Urothelium cell line (cell line): ENCODE measurements around the gene FBF1.
"Not testable (repeated sequence)": the region's sequence is repeated elsewhere in the genome, so short reads cannot be mapped to it uniquely, and the experiment has no call there.

Source experiments
- DNase-seq: peaks from one replicate; pipeline ENCODE4 v3.0.0; 2011; ENCODE audit warnings: low spot score, mixed read lengths
- FAIRE-seq: peaks from 2 replicates; lab custom pipeline; 2011; peaks lifted over from hg19 to GRCh38; lab: Jason Lieb, UNC

FBF1 gene

GRCh38 chr17:75897160-75898019 lies 43.5 kb downstream of the FBF1 start:
- FAIRE-seq (peak; percentile 42), DNase-seq (no peak)

DNA sequence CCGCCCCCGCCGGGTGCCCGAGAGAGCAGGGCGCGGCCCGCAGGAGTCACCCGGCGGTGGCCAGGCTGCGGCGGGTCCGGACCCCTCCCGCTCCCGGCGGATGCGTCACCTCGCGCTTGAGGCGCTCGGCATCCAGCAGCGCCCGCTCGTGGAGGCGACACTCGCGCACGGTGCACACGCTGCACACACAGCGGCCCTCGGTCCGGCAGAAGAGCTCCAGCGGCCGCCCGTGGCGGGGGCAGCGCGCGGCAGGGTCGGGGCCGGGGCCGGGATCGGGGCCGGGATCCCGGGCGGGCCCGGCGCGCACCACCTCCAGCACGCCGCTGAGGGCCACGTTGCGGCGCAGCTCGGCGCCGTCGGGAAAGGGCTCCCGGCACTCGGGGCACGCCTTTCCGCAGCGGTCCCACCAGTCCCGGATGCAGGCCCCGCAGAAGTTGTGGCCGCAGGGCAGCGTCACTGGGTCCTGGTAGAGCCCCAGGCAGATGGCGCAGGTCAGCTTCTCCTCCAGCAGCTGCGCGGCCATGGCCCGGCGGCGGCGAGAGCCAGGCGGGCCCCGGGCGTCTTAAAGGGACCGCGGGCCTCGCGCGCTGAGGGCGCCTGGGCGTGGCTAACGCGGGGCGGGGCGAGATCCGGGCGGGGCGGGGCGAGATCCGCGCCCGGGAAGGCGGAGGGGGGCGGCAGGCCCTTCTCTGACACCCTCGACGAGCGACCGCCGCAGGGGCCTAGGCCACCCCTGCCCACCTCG lies 44.3 kb downstream of the FBF1 start, which contains the start of gene TRIM65:
TSS of gene TRIM65 (minus strand) at position 537 of the 745 bp plus-strand sequence. CDS start at position 523, 14 bp downstream.
- peak; percentile 98 for FAIRE-seq
- DNase-seq, result peak; percentile 94

DNA sequence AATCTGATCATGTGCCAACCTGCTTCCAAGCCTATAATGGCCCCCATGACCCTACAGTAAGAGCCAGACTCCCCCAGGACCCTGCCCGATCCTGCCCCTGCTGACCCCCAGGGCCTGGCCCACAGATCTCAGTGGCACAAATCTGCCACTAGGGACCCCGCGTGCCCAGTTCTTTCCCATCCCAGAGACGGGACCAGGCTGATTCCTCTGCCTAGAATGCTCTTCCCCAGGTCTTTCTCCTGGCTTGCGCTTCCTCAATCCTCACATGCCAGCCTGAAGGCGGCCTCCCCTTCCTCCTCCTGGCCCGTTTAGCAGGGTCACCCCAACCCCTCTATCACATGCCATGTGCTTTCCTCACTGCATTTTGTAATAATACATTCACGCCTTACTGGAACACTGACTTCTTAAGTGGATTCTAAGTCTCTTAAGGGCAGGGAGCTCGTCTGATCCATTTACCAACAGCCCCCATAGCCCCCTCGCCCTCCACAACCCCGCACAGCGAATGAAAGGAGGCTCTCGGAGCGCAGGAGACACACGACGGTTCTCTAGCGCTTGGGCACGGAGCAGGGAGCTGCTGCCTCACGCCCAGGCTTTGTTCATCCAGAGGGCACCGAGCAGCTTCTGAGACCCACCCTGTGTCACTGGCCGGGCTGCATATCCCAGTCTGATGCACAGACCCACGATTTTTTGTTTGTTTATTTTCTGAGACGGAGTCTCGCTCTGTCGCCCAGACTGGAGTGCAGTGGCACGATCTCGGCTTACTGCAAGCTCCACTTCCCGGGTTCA lies 45.3 kb downstream of the FBF1 start:
- DNase-seq (peak; percentile 74), FAIRE-seq (peak; percentile 89)

DNA sequence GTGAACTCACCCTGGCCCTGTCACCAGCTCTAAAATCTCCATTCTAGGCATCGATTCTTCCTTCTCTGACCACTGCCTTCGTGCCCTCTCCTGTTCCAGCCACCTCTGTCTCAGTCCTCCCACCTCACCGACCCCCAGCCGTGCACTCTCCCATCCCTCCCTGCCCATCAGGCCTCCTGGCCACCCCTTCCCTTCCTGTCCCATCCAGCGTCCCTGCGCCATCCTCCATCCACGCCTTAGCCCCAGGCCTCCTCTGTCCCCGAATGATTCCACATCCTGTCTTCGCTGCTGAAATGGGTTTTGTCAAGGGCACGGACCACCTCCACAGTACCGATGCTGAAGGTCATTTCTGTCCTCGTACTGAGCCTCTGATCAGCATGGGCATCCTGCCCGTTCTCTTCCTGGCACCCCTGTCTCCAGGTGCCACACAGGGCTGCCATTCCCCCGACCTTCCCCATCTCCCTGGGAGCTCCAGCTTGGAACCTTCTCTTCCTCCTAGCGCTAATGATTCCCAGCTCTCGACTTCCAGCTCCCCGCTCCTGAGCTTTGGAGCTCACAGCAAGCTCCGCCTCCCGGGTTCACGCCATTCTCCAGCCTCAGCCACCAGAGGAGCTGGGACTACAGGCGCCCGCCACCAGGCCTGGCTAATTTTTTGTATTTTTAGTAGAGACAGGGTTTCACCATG lies 46.7 kb downstream of the FBF1 start:
- FAIRE-seq, result peak; percentile 80
- DNase-seq, result no peak

- FAIRE-seq (no peak), DNase-seq (no peak)
Observed at GRCh38 chr17:75893305-75894048, 47.4 kb downstream of the FBF1 start.

DNA sequence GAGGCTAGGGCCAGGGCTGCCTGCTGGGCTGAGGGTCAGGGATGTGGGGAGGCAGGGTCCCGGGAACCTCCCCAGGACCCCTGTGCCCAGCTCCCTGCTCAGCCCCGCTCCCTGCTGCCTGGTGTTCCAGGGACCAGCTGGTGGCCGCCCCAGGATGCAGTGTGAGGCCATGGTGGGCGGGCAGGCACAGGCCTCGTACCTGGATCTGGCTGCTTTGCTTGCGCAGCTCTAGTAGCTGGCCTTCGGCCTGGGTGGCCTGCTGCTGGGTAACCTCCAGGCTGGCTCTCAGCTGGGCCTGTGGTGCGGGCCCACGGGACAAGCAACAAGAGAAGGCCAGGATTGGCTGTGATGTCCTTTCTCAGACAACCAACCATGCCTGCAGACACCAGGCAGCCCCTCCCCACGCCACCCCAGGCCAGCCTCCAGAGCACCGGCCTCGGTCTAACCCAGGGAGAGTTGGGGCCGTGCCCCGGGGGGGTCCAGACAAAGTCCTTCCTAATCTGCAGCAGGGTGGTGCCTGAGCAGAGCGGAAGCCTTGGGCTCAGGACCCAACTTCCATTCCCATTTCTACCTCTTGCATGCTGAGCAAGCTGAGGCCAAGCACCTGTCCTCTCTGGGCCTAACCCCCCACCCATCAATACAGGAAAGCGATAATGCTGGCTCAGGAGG lies 48.2 kb downstream of the FBF1 start:
- FAIRE-seq (no peak), DNase-seq (no peak)

DNA sequence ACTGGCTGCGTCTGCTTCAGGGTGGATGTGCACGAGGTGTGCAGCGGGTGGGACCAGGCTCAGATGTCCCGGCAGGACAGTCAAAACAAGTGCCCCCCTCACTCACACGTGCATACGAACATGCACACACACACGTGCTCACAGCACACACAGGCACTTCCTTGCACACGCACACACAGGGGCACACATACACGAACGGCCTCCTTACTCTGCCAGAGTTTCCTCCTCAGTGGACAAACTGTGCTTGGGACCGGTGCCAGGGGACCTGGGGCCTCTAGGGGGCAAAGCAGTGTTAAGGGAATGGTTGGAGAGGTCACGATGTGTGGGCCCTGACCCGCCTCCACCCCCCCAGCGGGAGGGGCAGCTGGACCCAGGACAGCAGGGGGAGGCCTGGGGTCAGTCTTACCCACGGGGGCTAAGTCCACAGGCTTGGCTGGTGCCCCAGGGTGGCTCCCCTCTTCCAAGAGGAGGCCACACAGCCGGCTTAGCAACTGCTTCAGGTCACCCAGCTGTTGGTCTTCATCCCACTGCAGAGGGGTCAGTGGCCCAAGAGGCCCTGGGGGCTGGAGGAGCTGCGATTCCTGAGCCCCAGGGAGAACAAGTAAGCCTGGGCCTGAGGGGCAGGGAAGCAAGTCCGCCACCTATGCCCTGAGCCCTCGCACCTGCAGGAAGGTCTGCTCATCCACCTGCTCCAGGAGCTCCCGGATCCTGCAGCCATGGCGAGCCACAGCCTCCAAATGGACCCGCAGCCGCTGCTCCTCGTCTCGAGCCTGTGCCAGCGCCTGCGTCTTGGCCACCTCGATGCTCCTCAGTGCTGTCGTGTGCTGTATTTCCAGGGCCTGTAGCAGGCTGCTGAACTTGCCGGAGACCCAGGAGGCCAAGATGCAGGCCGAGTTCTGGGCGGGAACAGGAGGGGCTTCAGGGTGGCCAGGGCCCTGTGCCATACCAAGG lies 49.0 kb downstream of the FBF1 start:
- no peak for DNase-seq
- FAIRE-seq, result peak; percentile 95

- no peak for DNase-seq
Observed at GRCh38 chr17:75891022-75891604, 49.7 kb downstream of the FBF1 start.

DNA sequence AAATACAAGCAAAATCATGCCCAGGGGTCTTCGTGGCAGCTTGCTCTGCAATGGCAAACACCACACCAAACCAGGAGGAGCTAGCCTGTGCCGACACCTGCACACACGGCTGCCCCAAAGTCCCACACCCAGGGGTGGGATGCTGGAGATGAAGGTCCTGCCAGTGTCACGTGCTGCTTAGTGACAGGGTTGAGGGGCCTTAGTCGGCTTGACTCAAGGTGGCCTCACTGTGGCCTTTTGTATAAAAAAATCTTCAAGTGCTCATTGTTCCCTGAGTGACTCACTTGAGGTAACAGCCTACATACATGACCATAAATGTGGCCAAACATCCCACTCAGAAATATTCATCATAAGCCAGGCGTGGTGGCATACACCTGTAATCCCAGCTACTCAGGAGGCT lies 51.4 kb downstream of the FBF1 start:
- DNase-seq (no peak), FAIRE-seq (no peak)

More at GRCh38 chr17:75891022-75891604, 49.7 kb downstream of the FBF1 start:
- FAIRE-seq, result no peak

GRCh38 chr17:75888484-75888883 lies 52.4 kb downstream of the FBF1 start:
- DNase-seq (no peak), FAIRE-seq (no peak)

- DNase-seq, result not testable (repeated sequence)
- peak; percentile 35 for FAIRE-seq
Observed at GRCh38 chr17:75885860-75886259, 55.0 kb downstream of the FBF1 start.

DNA sequence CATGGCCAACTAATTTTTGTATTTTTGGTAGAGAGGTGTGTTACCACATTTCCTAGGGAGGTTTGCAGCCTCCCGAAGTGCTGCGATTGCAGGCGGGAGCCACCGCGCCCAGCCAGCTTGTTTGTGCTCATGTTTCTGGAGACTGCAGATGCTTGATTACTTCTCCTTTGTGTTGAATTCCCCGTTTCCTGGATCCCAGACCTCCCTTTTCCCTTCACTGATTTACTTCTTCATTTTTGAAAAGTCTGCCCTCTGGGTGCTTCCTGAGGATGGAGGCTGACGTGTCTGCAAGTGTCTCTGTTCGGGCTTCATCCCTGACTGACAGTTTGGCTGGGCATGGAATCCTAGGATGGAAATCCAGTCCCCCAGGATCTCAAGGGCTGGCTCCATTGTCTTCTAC lies 55.4 kb downstream of the FBF1 start:
- no peak for FAIRE-seq
- DNase-seq, result no peak

- no peak for FAIRE-seq
- DNase-seq, result no peak
Observed at GRCh38 chr17:75881678-75882454, 59.0 kb downstream of the FBF1 start.

- FAIRE-seq, result no peak
- DNase-seq, result no peak
Observed at GRCh38 chr17:75880266-75880665, 60.6 kb downstream of the FBF1 start.

- peak; percentile 20 for FAIRE-seq
Observed at GRCh38 chr17:75878174-75878998, 62.5 kb downstream of the FBF1 start, which contains the start of gene TRIM47. Gene TRIM47 (minus strand): TSS chr17:75878581. CDS start chr17:75878548, 33 bp downstream.

GRCh38 chr17:75877752-75878173 lies 63.1 kb downstream of the FBF1 start:
- peak; percentile 87 for DNase-seq

More at GRCh38 chr17:75878174-75878998, 62.5 kb downstream of the FBF1 start, which contains the start of gene TRIM47:
- peak; percentile 88 for DNase-seq

More at GRCh38 chr17:75877752-75878173, 63.1 kb downstream of the FBF1 start:
- FAIRE-seq, result peak; percentile 87
